Progenitor cell of endocrine pancreas (in vitro differentiated cells): ENCODE data around the gene GRIP1. TPM values are rescaled to one million over a fixed set of nuclear protein-coding genes. Genes with fewer than 3 reads are reported as not detected.

Source experiments
- DNase-seq: peaks from one replicate; pipeline ENCODE4 v3.0.0; 2021; ENCODE audit warnings: low spot score; ENCODE audit not compliant: unreplicated experiment
- H3K27ac Mint-ChIP-seq: 2 replicates; pipeline ENCODE4 v1.8.0; 2021; ENCODE audit warnings: mild to moderate bottlenecking, moderate library complexity, mixed read lengths
- H3K27me3 Mint-ChIP-seq: 2 replicates; pipeline ENCODE4 v1.8.0; 2021; ENCODE audit warnings: mixed read lengths
- H3K36me3 Mint-ChIP-seq: 2 replicates; pipeline ENCODE4 v1.8.0; 2022; ENCODE audit warnings: mixed read lengths; ENCODE audit not compliant: insufficient read depth
- H3K4me1 Mint-ChIP-seq: 2 replicates; pipeline ENCODE4 v1.8.0; 2021; ENCODE audit warnings: low read depth, mixed read lengths
- H3K4me3 Mint-ChIP-seq: 2 replicates; pipeline ENCODE4 v1.8.0; 2021; ENCODE audit warnings: low read depth, mild to moderate bottlenecking, moderate library complexity, mixed read lengths
- H3K9me3 Mint-ChIP-seq: 2 replicates; pipeline ENCODE4 v1.8.0; 2021; ENCODE audit warnings: low read depth, mixed read lengths
- CTCF ChIP-seq: fragments of 200-600 bp; sonication (generic); IDR thresholded peaks from one replicate; pipeline ENCODE4 v1.5.0; 2021; ENCODE audit warnings: antibody characterized with exemption, mild to moderate bottlenecking; ENCODE audit not compliant: unreplicated experiment
- total RNA-seq: library from RNA; stranded (reverse); gene quantifications from 2 replicates; pipeline ENCODE4 v1.2.1, GENCODE V29; 2021

GRIP1 gene
- total RNA-seq, 1 donor from 2014 or later: 41.3 TPM

GRCh38 chr12:66584673-66585072 lies 94.2 kb downstream of the GRIP1 start:
- Mint-ChIP-seq H3K4me1 (peaks cover 2% of the 10 kb centered on the region), H3K27me3 (no peaks in the 10 kb centered on the region), H3K4me3 (no peak overlapping the region), H3K9me3 (peaks cover 3% of the 10 kb centered on the region), H3K36me3 (no peaks in the 10 kb centered on the region), H3K27ac (no peak overlapping the region)
- DNase-seq: no peak
- TF ChIP-seq CTCF: no peak

- Mint-ChIP-seq H3K4me1 (no peaks in the 10 kb centered on the region), H3K4me3 (no peak overlapping the region), H3K9me3 (peaks cover 7% of the 10 kb centered on the region), H3K36me3 (peaks cover 8% of the 10 kb centered on the region), H3K27ac (no peak overlapping the region), H3K27me3 (no peaks in the 10 kb centered on the region)
- no peak for TF ChIP-seq CTCF
- no peak for DNase-seq
Measured at GRCh38 chr12:66573605-66574004, 105.3 kb downstream of the GRIP1 start.

DNA sequence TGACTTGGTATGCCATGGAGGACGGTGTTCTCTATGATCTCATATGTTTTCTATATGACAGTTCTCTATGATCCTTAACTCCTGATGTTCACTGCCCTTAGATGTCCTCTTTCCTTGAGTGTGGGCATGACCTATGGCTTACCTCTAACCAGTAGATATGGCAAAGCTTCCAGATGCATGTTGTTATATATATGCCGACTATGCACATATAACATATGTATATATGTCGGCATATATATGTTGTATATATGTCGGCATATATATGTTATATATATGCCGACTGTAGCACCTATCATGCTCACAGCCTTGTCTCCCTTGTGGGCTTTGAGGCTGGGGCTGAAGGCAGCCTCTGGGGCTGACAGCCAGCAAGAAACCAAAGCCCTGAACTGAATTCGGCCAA lies 106.0 kb downstream of the GRIP1 start:
- Mint-ChIP-seq H3K4me3 (no peak overlapping the region), H3K27ac (no peak overlapping the region), H3K27me3 (no peaks in the 10 kb centered on the region), H3K9me3 (peaks cover 7% of the 10 kb centered on the region), H3K4me1 (no peaks in the 10 kb centered on the region), H3K36me3 (peaks cover 9% of the 10 kb centered on the region)
- no peak for TF ChIP-seq CTCF
- no peak for DNase-seq

DNA sequence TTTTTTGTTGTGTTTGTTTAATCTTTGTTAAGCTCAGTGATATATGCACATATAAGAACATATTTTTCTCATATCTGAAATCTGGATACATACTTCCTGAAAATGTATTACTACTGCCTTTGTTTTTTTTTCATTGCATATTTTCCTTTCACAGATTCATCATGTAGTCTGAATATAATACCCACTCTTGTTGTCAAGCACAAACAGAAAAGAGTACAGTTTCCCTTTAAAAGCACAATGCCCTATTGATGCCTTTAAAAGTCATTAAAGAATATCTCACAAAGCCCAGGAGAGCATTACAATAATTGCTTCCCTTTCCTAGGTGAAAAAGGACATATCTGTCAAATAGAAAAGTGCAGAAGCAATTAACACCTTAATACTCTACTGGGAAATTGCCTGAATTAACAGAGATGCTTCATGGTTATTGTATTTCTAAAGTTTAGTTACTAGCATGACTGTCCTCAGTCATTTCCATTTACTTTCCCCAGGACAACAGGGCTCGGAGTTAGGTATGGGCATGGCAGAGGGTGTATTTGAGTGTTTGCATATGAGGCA lies 107.4 kb downstream of the GRIP1 start:
- DNase-seq: no peak
- peaks cover 3% of the 10 kb centered on the region for H3K36me3 Mint-ChIP-seq
- peaks cover 5% of the 10 kb centered on the region for H3K9me3 Mint-ChIP-seq
- H3K27ac Mint-ChIP-seq: no peak overlapping the region
- no peaks in the 10 kb centered on the region for H3K4me1 Mint-ChIP-seq
- TF ChIP-seq CTCF: no peak
- no peaks in the 10 kb centered on the region for H3K27me3 Mint-ChIP-seq
- H3K4me3 Mint-ChIP-seq: no peak overlapping the region

DNA sequence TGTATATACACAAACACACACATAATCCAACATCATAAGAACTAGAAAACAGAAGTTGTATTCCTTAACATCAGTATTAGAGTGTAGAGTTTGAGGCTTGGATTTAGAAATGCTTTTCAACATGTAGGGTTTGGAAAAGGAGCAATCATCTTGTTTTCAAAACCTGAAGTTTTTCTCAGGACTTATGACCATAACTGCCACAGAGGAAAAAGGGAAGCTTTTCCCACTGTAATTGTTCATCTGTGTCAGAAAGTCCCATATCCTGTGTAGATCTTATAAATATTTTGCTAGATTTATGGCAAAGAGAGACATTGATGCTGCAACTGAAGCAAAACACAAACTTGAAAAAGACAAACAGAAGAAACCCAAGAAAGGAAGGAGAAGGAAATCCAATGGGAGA lies 115.7 kb downstream of the GRIP1 start:
- peaks cover 48% of the 10 kb centered on the region for H3K9me3 Mint-ChIP-seq
- no peak overlapping the region for H3K27ac Mint-ChIP-seq
- H3K4me3 Mint-ChIP-seq: no peak overlapping the region
- H3K27me3 Mint-ChIP-seq: no peaks in the 10 kb centered on the region
- TF ChIP-seq CTCF: no peak
- peaks cover 17% of the 10 kb centered on the region for H3K36me3 Mint-ChIP-seq
- no peak for DNase-seq
- H3K4me1 Mint-ChIP-seq: no peaks in the 10 kb centered on the region
